ENCODE measurements around the gene FANCC.
A peak's percentile ranks its signal among the peaks of the same experiment; 100 is the strongest.

Gene FANCC

GRCh38 chr9:95202076-95202681 lies 115.3 kb downstream of the FANCC start:
- Histone ChIP-seq H3K36me3 (replicated peaks) (no peaks in the 10 kb centered on the region), H3K27me3 (replicated peaks) (no peaks in the 10 kb centered on the region), H3K27ac (no peak overlapping the region), H3K4me3 (ENCODE audit: low read depth, low read length) (no peak overlapping the region)
- in situ Hi-C loops (cut with HindIII; ENCODE audit: low pct_ligation_motif_present, low sequenced_read_pairs), result no loop called here
- DNase-seq, result no peak
- TF ChIP-seq CTCF (IDR thresholded peaks at IDR 0.05; ENCODE audit: low read depth, low read length, missing control alignments), result no peak

GRCh38 chr9:95201206-95201605 lies 116.3 kb downstream of the FANCC start:
- Histone ChIP-seq H3K27me3 (replicated peaks) (no peaks in the 10 kb centered on the region), H3K36me3 (replicated peaks) (no peaks in the 10 kb centered on the region), H3K4me3 (ENCODE audit: low read depth, low read length) (no peak overlapping the region), H3K27ac (no peak overlapping the region)
- in situ Hi-C loops (cut with HindIII; ENCODE audit: low pct_ligation_motif_present, low sequenced_read_pairs), result no loop called here
- DNase-seq, result no peak
- no peak for TF ChIP-seq CTCF (IDR thresholded peaks at IDR 0.05; ENCODE audit: low read depth, low read length, missing control alignments)

- TF ChIP-seq CTCF (IDR thresholded peaks at IDR 0.05; ENCODE audit: low read depth, low read length, missing control alignments), result no peak
- H3K4me3 ChIP-seq (ENCODE audit: low read depth, low read length), result no peak overlapping the region
- in situ Hi-C loops (cut with HindIII; ENCODE audit: low pct_ligation_motif_present, low sequenced_read_pairs), result no loop called here
- DNase-seq, result peak; percentile 74
- H3K36me3 ChIP-seq (replicated peaks), result no peaks in the 10 kb centered on the region
- no peaks in the 10 kb centered on the region for H3K27me3 ChIP-seq (replicated peaks)
- H3K27ac ChIP-seq, result no peak overlapping the region
Measured at GRCh38 chr9:95197692-95198271, 119.7 kb downstream of the FANCC start.

GRCh38 chr9:95193480-95193879 lies 124.0 kb downstream of the FANCC start:
- in situ Hi-C loops (cut with HindIII; ENCODE audit: low pct_ligation_motif_present, low sequenced_read_pairs), result no loop called here
- Histone ChIP-seq H3K27me3 (replicated peaks) (no peaks in the 10 kb centered on the region), H3K27ac (no peak overlapping the region), H3K36me3 (replicated peaks) (no peaks in the 10 kb centered on the region), H3K4me3 (ENCODE audit: low read depth, low read length) (no peak overlapping the region)
- no peak for DNase-seq
- TF ChIP-seq CTCF (IDR thresholded peaks at IDR 0.05; ENCODE audit: low read depth, low read length, missing control alignments), result no peak

GRCh38 chr9:95193067-95193466 lies 124.4 kb downstream of the FANCC start:
- Histone ChIP-seq H3K27me3 (replicated peaks) (no peaks in the 10 kb centered on the region), H3K4me3 (ENCODE audit: low read depth, low read length) (no peak overlapping the region), H3K27ac (no peak overlapping the region), H3K36me3 (replicated peaks) (no peaks in the 10 kb centered on the region)
- in situ Hi-C loops (cut with HindIII; ENCODE audit: low pct_ligation_motif_present, low sequenced_read_pairs), result no loop called here
- TF ChIP-seq CTCF (IDR thresholded peaks at IDR 0.05; ENCODE audit: low read depth, low read length, missing control alignments), result peak; percentile 23
- DNase-seq, result no peak

GRCh38 chr9:95192631-95193030 lies 124.9 kb downstream of the FANCC start:
- no peak overlapping the region for H3K4me3 ChIP-seq (ENCODE audit: low read depth, low read length)
- no peak for DNase-seq
- in situ Hi-C loops (cut with HindIII; ENCODE audit: low pct_ligation_motif_present, low sequenced_read_pairs), result no loop called here
- H3K36me3 ChIP-seq (replicated peaks), result no peaks in the 10 kb centered on the region
- TF ChIP-seq CTCF (IDR thresholded peaks at IDR 0.05; ENCODE audit: low read depth, low read length, missing control alignments), result no peak
- no peaks in the 10 kb centered on the region for H3K27me3 ChIP-seq (replicated peaks)
- no peak overlapping the region for H3K27ac ChIP-seq

Data from brain microvascular endothelial cell (primary cell).